ENCODE measurements around the gene C3orf22.

C3orf22 gene

DNA sequence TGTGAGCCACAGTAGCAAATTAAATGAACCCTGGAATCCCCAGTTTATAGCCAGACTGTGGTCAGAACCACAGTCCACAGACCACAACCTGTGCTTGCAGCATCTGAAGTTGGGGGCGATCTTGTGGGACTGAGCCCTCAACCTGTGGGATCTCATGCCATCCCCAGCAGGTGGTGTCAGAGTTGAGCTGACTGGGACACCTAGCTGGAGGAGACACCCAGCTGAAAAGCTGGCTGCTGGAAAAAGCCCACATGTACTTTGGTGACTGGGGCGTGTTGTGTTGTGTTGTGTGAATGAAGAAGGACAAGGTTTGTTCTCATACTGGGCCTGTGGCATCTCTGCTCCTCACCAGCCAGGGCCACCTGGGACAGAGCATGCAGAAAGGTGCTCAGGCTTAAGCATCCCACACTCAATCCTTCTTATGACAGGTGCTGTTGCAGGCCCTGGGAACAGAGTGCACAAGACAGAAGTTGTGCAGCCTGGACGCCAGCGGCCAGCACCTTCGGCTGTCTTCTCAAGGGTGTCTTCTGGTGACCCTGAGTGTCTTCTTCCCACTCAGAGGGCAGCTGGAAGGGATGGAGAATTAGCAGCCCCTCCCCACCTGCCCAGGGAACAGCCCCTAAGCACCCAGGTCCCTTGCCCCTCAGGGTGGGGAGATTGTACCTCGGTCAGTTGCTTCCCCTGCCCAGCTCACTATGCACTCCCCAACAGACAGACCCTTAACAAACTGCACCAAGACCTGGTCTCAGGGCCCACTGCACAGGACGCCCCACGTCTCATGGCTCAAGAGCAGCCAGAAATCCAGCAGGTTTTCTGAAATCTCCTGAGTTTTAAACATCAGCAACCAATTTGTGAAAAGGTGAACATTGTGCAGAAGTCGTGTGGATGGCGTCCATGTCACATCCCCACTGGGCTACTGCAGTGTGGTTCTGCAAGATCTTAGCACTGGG, 39.0 kb downstream of the C3orf22 start:
- Histone ChIP-seq H3K79me2 (ENCODE audit: low read length) (no peaks in the 10 kb centered on the region), H3K9ac (ENCODE audit: low read length) (no peak overlapping the region), H3K4me1 (ENCODE audit: low read length) (no peaks in the 10 kb centered on the region), H3K27ac (ENCODE audit: low read length) (no peak overlapping the region), H3K36me3 (replicated peaks; ENCODE audit: low read depth, low read length) (no peaks in the 10 kb centered on the region), H3K4me3 (ENCODE audit: low read length) (no peak overlapping the region), H3K4me2 (ENCODE audit: low read length) (no peak overlapping the region), H4K20me1 (ENCODE audit: insufficient read depth, low read length) (no peaks in the 10 kb centered on the region), H3K27me3 (ENCODE audit: low read depth, low read length) (no peaks in the 10 kb centered on the region), H3K9me3 (ENCODE audit: insufficient read depth, low read length) (no peaks in the 10 kb centered on the region), H2AFZ (ENCODE audit: low read depth, low read length) (no peak overlapping the region)
- TF ChIP-seq, protein P1, sequence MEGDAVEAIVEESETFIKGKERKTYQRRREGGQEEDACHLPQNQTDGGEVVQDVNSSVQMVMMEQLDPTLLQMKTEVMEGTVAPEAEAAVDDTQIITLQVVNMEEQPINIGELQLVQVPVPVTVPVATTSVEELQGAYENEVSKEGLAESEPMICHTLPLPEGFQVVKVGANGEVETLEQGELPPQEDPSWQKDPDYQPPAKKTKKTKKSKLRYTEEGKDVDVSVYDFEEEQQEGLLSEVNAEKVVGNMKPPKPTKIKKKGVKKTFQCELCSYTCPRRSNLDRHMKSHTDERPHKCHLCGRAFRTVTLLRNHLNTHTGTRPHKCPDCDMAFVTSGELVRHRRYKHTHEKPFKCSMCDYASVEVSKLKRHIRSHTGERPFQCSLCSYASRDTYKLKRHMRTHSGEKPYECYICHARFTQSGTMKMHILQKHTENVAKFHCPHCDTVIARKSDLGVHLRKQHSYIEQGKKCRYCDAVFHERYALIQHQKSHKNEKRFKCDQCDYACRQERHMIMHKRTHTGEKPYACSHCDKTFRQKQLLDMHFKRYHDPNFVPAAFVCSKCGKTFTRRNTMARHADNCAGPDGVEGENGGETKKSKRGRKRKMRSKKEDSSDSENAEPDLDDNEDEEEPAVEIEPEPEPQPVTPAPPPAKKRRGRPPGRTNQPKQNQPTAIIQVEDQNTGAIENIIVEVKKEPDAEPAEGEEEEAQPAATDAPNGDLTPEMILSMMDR (IDR thresholded peaks at IDR 0.05; ENCODE audit: low read depth, low read length), result no peak
- no peak for TF ChIP-seq EZH2phosphoT487 (IDR thresholded peaks at IDR 0.05; ENCODE audit: low read depth)

- Histone ChIP-seq H2AFZ (ENCODE audit: low read depth, low read length) (no peak overlapping the region), H3K27ac (ENCODE audit: low read length) (no peak overlapping the region), H3K36me3 (replicated peaks; ENCODE audit: low read depth, low read length) (no peaks in the 10 kb centered on the region), H3K27me3 (ENCODE audit: low read depth, low read length) (no peaks in the 10 kb centered on the region), H3K9me3 (ENCODE audit: insufficient read depth, low read length) (no peaks in the 10 kb centered on the region), H3K4me1 (ENCODE audit: low read length) (no peaks in the 10 kb centered on the region), H3K79me2 (ENCODE audit: low read length) (no peaks in the 10 kb centered on the region), H3K4me3 (ENCODE audit: low read length) (no peak overlapping the region), H3K4me2 (ENCODE audit: low read length) (no peak overlapping the region), H3K9ac (ENCODE audit: low read length) (no peak overlapping the region), H4K20me1 (ENCODE audit: insufficient read depth, low read length) (no peaks in the 10 kb centered on the region)
- TF ChIP-seq, protein P1 (IDR thresholded peaks at IDR 0.05; ENCODE audit: low read depth, low read length), result no peak
- no peak for TF ChIP-seq EZH2phosphoT487 (IDR thresholded peaks at IDR 0.05; ENCODE audit: low read depth)
Measured at GRCh38 chr3:126518779-126519177, 40.0 kb downstream of the C3orf22 start.

- H3K4me1 ChIP-seq (ENCODE audit: low read length), result no peaks in the 10 kb centered on the region
- H3K9ac ChIP-seq (ENCODE audit: low read length), result no peak overlapping the region
- H3K9me3 ChIP-seq (ENCODE audit: insufficient read depth, low read length), result no peaks in the 10 kb centered on the region
- no peaks in the 10 kb centered on the region for H3K79me2 ChIP-seq (ENCODE audit: low read length)
- TF ChIP-seq EZH2phosphoT487 (IDR thresholded peaks at IDR 0.05; ENCODE audit: low read depth), result no peak
- TF ChIP-seq, protein P1 (IDR thresholded peaks at IDR 0.05; ENCODE audit: low read depth, low read length), result no peak
- H3K36me3 ChIP-seq (replicated peaks; ENCODE audit: low read depth, low read length), result no peaks in the 10 kb centered on the region
- H2AFZ ChIP-seq (ENCODE audit: low read depth, low read length), result no peak overlapping the region
- no peak overlapping the region for H3K27ac ChIP-seq (ENCODE audit: low read length)
- H4K20me1 ChIP-seq (ENCODE audit: insufficient read depth, low read length), result no peaks in the 10 kb centered on the region
- H3K27me3 ChIP-seq (ENCODE audit: low read depth, low read length), result no peaks in the 10 kb centered on the region
- H3K4me3 ChIP-seq (ENCODE audit: low read length), result no peak overlapping the region
- no peak overlapping the region for H3K4me2 ChIP-seq (ENCODE audit: low read length)
Measured at GRCh38 chr3:126517986-126518778, 40.5 kb downstream of the C3orf22 start.
